ENCODE results near the gene EIF4E1B. TPM values are rescaled to one million over a fixed set of nuclear protein-coding genes. Genes with fewer than 3 reads are reported as not detected.

Gene EIF4E1B
- total RNA-seq, 1 donor from 2014 or later, result 0.06 TPM

GRCh38 chr5:176660860-176661641 is 30.6 kb downstream of the EIF4E1B start:
- no peak for DNase-seq (ENCODE audit: extremely low read depth, low read depth, low spot score)

GRCh38 chr5:176661676-176662075 is 31.2 kb downstream of the EIF4E1B start:
- no peak for DNase-seq (ENCODE audit: extremely low read depth, low read depth, low spot score)

- DNase-seq (ENCODE audit: extremely low read depth, low read depth, low spot score), result no peak
Measured at GRCh38 chr5:176662371-176663333, 32.2 kb downstream of the EIF4E1B start.

GRCh38 chr5:176663566-176663965 is 33.1 kb downstream of the EIF4E1B start:
- DNase-seq (ENCODE audit: extremely low read depth, low read depth, low spot score), result no peak

GRCh38 chr5:176664479-176664878 is 34.0 kb downstream of the EIF4E1B start:
- no peak for DNase-seq (ENCODE audit: extremely low read depth, low read depth, low spot score)

GRCh38 chr5:176664886-176665285 is 34.4 kb downstream of the EIF4E1B start:
- DNase-seq (ENCODE audit: extremely low read depth, low read depth, low spot score), result no peak

GRCh38 chr5:176665517-176665916 is 35.0 kb downstream of the EIF4E1B start:
- DNase-seq (ENCODE audit: extremely low read depth, low read depth, low spot score), result no peak

GRCh38 chr5:176667637-176668036 is 37.2 kb downstream of the EIF4E1B start:
- DNase-seq (ENCODE audit: extremely low read depth, low read depth, low spot score), result no peak

- no peak for DNase-seq (ENCODE audit: extremely low read depth, low read depth, low spot score)
Measured at GRCh38 chr5:176670449-176670848, 40.0 kb downstream of the EIF4E1B start.

GRCh38 chr5:176671399-176671798 is 40.9 kb downstream of the EIF4E1B start:
- DNase-seq (ENCODE audit: extremely low read depth, low read depth, low spot score), result no peak

- DNase-seq (ENCODE audit: extremely low read depth, low read depth, low spot score), result no peak
Measured at GRCh38 chr5:176671890-176672747, 41.6 kb downstream of the EIF4E1B start.

- no peak for DNase-seq (ENCODE audit: extremely low read depth, low read depth, low spot score)
Measured at GRCh38 chr5:176673651-176674583, 43.4 kb downstream of the EIF4E1B start.

GRCh38 chr5:176674799-176675198 is 44.3 kb downstream of the EIF4E1B start:
- no peak for DNase-seq (ENCODE audit: extremely low read depth, low read depth, low spot score)

- DNase-seq (ENCODE audit: extremely low read depth, low read depth, low spot score), result no peak
Measured at GRCh38 chr5:176675676-176676360, 45.3 kb downstream of the EIF4E1B start.

GRCh38 chr5:176676361-176676824 is 45.9 kb downstream of the EIF4E1B start:
- no peak for DNase-seq (ENCODE audit: extremely low read depth, low read depth, low spot score)

GRCh38 chr5:176677209-176677939 is 46.9 kb downstream of the EIF4E1B start:
- DNase-seq (ENCODE audit: extremely low read depth, low read depth, low spot score), result no peak

GRCh38 chr5:176678584-176678983 is 48.1 kb downstream of the EIF4E1B start:
- DNase-seq (ENCODE audit: extremely low read depth, low read depth, low spot score), result no peak

Data from glomerular endothelial cell (primary cell).